K562 (cell line): ENCODE measurements around the gene GCK. TPM values are rescaled to one million over a fixed set of nuclear protein-coding genes. Genes with fewer than 3 reads are reported as not detected.

ENCODE experiments used
- ADNP ChIP-seq: fragments of 200-800 bp; sonication (Bioruptor generic); IDR thresholded peaks from 2 replicates; pipeline ENCODE4 v1.6.1; 2016; ENCODE audit warnings: missing genetic modification characterization, missing compliant biosample characterization
- CREBBP ChIP-seq: IDR thresholded peaks from one replicate; pipeline ENCODE4 v1.6.1; 2012; ENCODE audit warnings: low read depth, mild to moderate bottlenecking, control low read depth, inconsistent platforms, low read length
- CSDE1 ChIP-seq, 2 experiments: fragments of 450-650 bp; IDR thresholded peaks; 2 replicates each; pipeline ENCODE4 v1.6.1; 2016; ENCODE audit warnings: mild to moderate bottlenecking in 1 of 2
- CTCF ChIP-seq, 3 experiments: IDR thresholded peaks in 2 of 3; conservative IDR thresholded peaks in 1 of 3; 2 replicates each; pipeline ENCODE4 v1.5.1; 2011 to 2012; ENCODE audit warnings: low read length in 3 of 3, mild to moderate bottlenecking in 3 of 3, control low read depth in 2 of 3, improper control_type of control experiment in 1 of 3, inconsistent platforms in 1 of 3, low read depth in 1 of 3, mixed read lengths in 1 of 3, moderate library complexity in 1 of 3; ENCODE audit not compliant: insufficient read depth in 2 of 3
- E2F1 ChIP-seq: sonication (generic); formaldehyde crosslinking; IDR thresholded peaks from 2 replicates; pipeline ENCODE4 v1.8.1; 2023; ENCODE audit warnings: mild to moderate bottlenecking, missing genetic modification reagents, moderate library complexity
- IRF1 ChIP-seq: sonication (generic); formaldehyde crosslinking; IDR thresholded peaks from 2 replicates; pipeline ENCODE4 v1.8.0; 2022; ENCODE audit warnings: missing genetic modification reagents, mild to moderate bottlenecking, borderline replicate concordance
- MBD1 ChIP-seq: fragments of 250-450 bp; sonication (Bioruptor Pico); IDR thresholded peaks from 2 replicates; pipeline ENCODE4 v1.8.0; 2022; ENCODE audit warnings: inconsistent platforms
- NCOA2 ChIP-seq, 2 experiments: fragments of 450-650 bp; IDR thresholded peaks; 2 replicates each; pipeline ENCODE4 v1.6.1; 2018; ENCODE audit warnings: mild to moderate bottlenecking in 2 of 2, moderate library complexity in 1 of 2; ENCODE audit not compliant: partially characterized antibody in 2 of 2
- NR3C1 ChIP-seq: sonication (generic); formaldehyde crosslinking; IDR thresholded peaks from 2 replicates; pipeline ENCODE4 v1.8.1; 2022; ENCODE audit warnings: missing genetic modification reagents
- POLR2AphosphoS5 ChIP-seq: IDR thresholded peaks from 2 replicates; pipeline ENCODE4 v1.6.1; 2011; ENCODE audit warnings: mild to moderate bottlenecking, low read depth, low read length, moderate library complexity; ENCODE audit not compliant: control insufficient read depth, insufficient read depth
- RFX7 ChIP-seq: fragments of 250-450 bp; sonication (Bioruptor Pico); IDR thresholded peaks from 2 replicates; pipeline ENCODE4 v1.5.1; 2021; ENCODE audit warnings: mild to moderate bottlenecking
- SMC3 ChIP-seq: conservative IDR thresholded peaks from 2 replicates; pipeline ENCODE4 v1.6.1; 2011; ENCODE audit warnings: low read depth, low read length, improper control_type of control experiment; ENCODE audit not compliant: insufficient read depth
- ZNF121 ChIP-seq: sonication (generic); formaldehyde crosslinking; conservative IDR thresholded peaks from 2 replicates; pipeline ENCODE4 v1.8.0; 2022; ENCODE audit warnings: missing genetic modification reagents
- ZNF609 ChIP-seq: sonication (generic); formaldehyde crosslinking; IDR thresholded peaks from 2 replicates; pipeline ENCODE4 v1.8.1; 2023; ENCODE audit warnings: missing genetic modification reagents, mild to moderate bottlenecking, borderline replicate concordance
- ZNF77 ChIP-seq: fragments of 250-450 bp; sonication (Bioruptor Pico); IDR thresholded peaks from 2 replicates; pipeline ENCODE4 v1.5.0; 2020
- ZSCAN32 ChIP-seq: fragments of 450-650 bp; formaldehyde crosslinking; IDR thresholded peaks from 2 replicates; pipeline ENCODE4 v1.4.0; 2020; ENCODE audit warnings: mild to moderate bottlenecking, moderate library complexity
- polyA plus RNA-seq, 8 experiments: library from polyadenylated mRNA; depleted of rRNA in 4 of 8; stranded (reverse) in 5 of 8; unstranded in 3 of 8; fragments of >200 nt; fragmentation: Nextera tagmentation in 2 of 8; fragmentation: Illumina TruSeq in 1 of 8; extraction: Ambion mirVana in 2 of 8; extraction: Trizol in 1 of 8; gene quantifications; 2 replicates each; pipeline versions ENCODE4 v1.2.1 to v1.2.3, GENCODE V29; 2011 to 2014; ENCODE audit warnings: inconsistent platforms in 1 of 8, missing spikeins in 1 of 8
- total RNA-seq, 7 experiments: library from RNA; depleted of rRNA in 6 of 7; stranded (reverse); fragments of >200 nt in 6 of 7; fragmentation: Illumina TruSeq in 2 of 7; extraction: Trizol in 2 of 7; gene quantifications; 2 replicates each; pipeline versions ENCODE4 v1.2.1 to v1.2.3, GENCODE V29; 2011 to 2021; ENCODE audit warnings: low replicate concordance in 1 of 7

Gene GCK
- total and polyA plus RNA-seq, 9 of the 15 experiments (the other 6 are each of a cell fraction or from before 2014, with no cell fraction given) = 0.11 to 0.55 (median 0.16) TPM; not detected in 3

GRCh38 chr7:44147026-44147991 lies 41.9 kb downstream of the GCK start (continued):
- TF ChIP-seq CTCF (IDR thresholded peaks at IDR 0.05 in 2 of 3, conservative IDR thresholded peaks at IDR 0.05 in 1 of 3; ENCODE audit: insufficient read depth in 2 of 3, low read depth in 1 of 3, low read length in 3 of 3) (peak; percentile 24 to 34 (median 29); a peak in 3 of 6 replicates), IRF1 (CRISPR knock-in tag) (no peak), SMC3 (no peak), POLR2AphosphoS5 (peak; percentile 86), NCOA2 (IDR thresholded peaks at IDR 0.05; ENCODE audit: partially characterized antibody in 2 of 2) (no peak), MBD1 (CRISPR knock-in tag) (no peak), CREBBP (no peak), NR3C1 (CRISPR knock-in tag) (no peak), ZNF121 (CRISPR knock-in tag) (no peak), ZNF77 (no peak), RFX7 (CRISPR knock-in tag) (no peak), ZNF609 (CRISPR knock-in tag) (no peak), ZSCAN32 (CRISPR knock-in tag) (no peak), CSDE1 (IDR thresholded peaks at IDR 0.05) (no peak), ADNP (tag) (no peak), E2F1 (no peak)
